LNCaP clone FGC (cell line): Measurements from ENCODE around the gene OPN4.

Source experiments
- DNase-seq: peaks from one replicate; pipeline ENCODE4 v3.0.0-alpha.2; 2011; ENCODE audit warnings: low read depth
- H3K4me3 ChIP-seq: 2 replicates; pipeline ENCODE4 v1.5.1; 2011; ENCODE audit warnings: mild to moderate bottlenecking, low read depth, low read length, control low read depth
- CTCF ChIP-seq: IDR thresholded peaks from 2 replicates; pipeline ENCODE4 v1.5.1; 2012; ENCODE audit warnings: mild to moderate bottlenecking; ENCODE audit not compliant: control insufficient read depth, insufficient read depth; ENCODE audit errors: extremely low read depth

The OPN4 gene

GRCh38 chr10:86651631-86652331 is 2.6 kb upstream of the OPN4 start:
- H3K4me3 ChIP-seq = no peak overlapping the region
- no peak for DNase-seq
- TF ChIP-seq CTCF = no peak

- no peak for DNase-seq
- no peak for TF ChIP-seq CTCF
- H3K4me3 ChIP-seq = no peak overlapping the region
These were observed 1.8 kb upstream of the OPN4 start for GRCh38 chr10:86652361-86653202.

- TF ChIP-seq CTCF = no peak
- no peak overlapping the region for H3K4me3 ChIP-seq
- DNase-seq = no peak
These were observed 968 bp upstream of the OPN4 start for GRCh38 chr10:86653379-86653778.

DNA sequence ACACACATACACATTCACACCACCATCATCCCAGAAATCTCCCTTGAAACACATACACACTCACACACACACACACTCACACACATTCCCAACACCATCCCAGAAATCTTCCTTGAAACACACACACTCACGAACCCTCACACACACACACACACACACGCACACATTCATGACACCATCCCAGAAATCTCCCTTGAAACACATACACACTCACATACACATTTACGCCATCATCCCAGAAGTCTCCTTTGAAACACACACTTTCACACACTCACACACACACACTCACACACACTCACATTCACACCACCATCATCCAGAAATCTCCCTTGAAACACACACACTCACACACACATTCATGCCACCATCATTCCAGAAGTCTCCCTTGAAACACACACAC is 360 bp upstream of the OPN4 start:
- no peak overlapping the region for H3K4me3 ChIP-seq
- DNase-seq = no peak
- no peak for TF ChIP-seq CTCF

DNA sequence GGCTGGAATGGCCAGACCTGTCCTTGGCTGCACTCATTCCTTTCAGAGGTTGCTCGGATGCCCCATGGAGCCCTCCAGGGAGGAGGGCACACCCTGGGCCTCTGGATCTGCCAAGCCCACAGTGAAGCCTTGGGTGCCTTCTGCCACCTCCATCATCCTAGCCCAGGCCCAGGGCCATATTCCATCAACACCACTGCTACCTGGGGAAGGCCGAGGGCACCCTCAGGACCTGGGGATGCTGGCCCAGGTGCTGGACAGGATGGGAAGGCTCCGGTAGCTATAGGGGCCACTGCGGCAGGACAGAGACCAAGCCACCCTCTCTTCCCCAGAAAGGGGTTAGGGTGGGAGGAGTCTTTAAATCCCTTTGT is 810 bp downstream of the OPN4 start:
- no peak for TF ChIP-seq CTCF
- no peak for DNase-seq
- H3K4me3 ChIP-seq = no peak overlapping the region

GRCh38 chr10:86655596-86655995 is 1.2 kb downstream of the OPN4 start:
- no peak for TF ChIP-seq CTCF
- DNase-seq = no peak
- no peak overlapping the region for H3K4me3 ChIP-seq

DNA sequence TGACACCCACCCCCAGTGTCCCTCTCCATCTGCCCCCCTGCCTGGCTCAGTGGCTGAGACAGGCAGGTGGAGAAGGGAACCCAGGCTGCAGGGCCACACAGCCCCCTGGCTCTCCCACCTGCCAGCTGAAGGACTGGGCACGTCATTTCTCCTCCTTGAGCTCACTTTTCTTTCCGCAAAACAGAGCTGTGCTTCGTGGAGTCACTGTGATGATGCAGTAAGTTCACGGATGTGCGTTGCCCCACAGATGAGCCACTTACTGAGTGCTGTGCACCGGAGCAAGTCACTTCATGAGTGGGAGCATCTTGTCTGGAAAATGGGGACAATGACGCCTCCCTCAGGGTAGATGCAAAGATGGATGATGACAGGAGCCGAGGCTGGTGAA is 2.7 kb downstream of the OPN4 start:
- TF ChIP-seq CTCF = no peak

More for the DNA sequence above, 2.7 kb downstream of the OPN4 start:
- DNase-seq = no peak
- H3K4me3 ChIP-seq = no peak overlapping the region
